OCI-LY7 (cell line): ENCODE results near the gene SLC16A3. TPM values are rescaled to one million over a fixed set of nuclear protein-coding genes. Genes with fewer than 3 reads are reported as not detected.

Source experiments
- BruUV-seq: library from RNA; stranded (reverse); fragments of 400-500 nt; replicated peaks from 2 replicates; lab custom pipeline; 2021; lab: Mats Ljungman, UMichigan
- CTCF ChIA-PET: fragments of 300-600 bp; sonication (Branson Sonifier 250); formaldehyde crosslinking; loops from one replicate; lab custom pipeline; 2022; ENCODE audit warnings: antibody characterized with exemption; ENCODE audit not compliant: unreplicated experiment; lab: Charles Lee
- POLR2A ChIA-PET: fragments of 300-600 bp; sonication (Branson Sonifier 250); formaldehyde crosslinking; loops from one replicate; lab custom pipeline; 2022; ENCODE audit warnings: antibody characterized with exemption; lab: Charles Lee
- DNase-seq: peaks from one replicate; pipeline ENCODE4 v3.0.0-alpha.2; 2015; ENCODE audit warnings: low spot score
- H2AFZ ChIP-seq: fragments of 200-600 bp; sonication (generic), shearing (Covaris generic); 2 replicates; pipeline ENCODE4 v1.6.1; 2014; ENCODE audit warnings: mild to moderate bottlenecking, antibody characterized with exemption, low read length, moderate library complexity
- H3K27ac ChIP-seq: fragments of 200-600 bp; sonication (generic); 2 replicates; pipeline ENCODE4 v1.5.1; 2014; ENCODE audit warnings: mixed run types, low read depth, mild to moderate bottlenecking, moderate library complexity, low read length, inconsistent platforms; ENCODE audit not compliant: poor library complexity, severe bottlenecking
- H3K36me3 ChIP-seq: fragments of 200-600 bp; sonication (generic); 2 replicates; pipeline ENCODE4 v1.6.1; 2014; ENCODE audit warnings: mild to moderate bottlenecking, antibody characterized with exemption, low read length, moderate library complexity, mixed read lengths; ENCODE audit not compliant: insufficient read depth
- H3K4me1 ChIP-seq: fragments of 200-600 bp; sonication (generic); 2 replicates; pipeline ENCODE4 v1.5.1; 2014; ENCODE audit warnings: mild to moderate bottlenecking, low read length; ENCODE audit not compliant: insufficient read depth, poor library complexity, severe bottlenecking
- H3K4me2 ChIP-seq: fragments of 200-600 bp; sonication (generic); 2 replicates; pipeline ENCODE4 v1.6.1; 2014; ENCODE audit warnings: mild to moderate bottlenecking, low read length
- H3K4me3 ChIP-seq: fragments of 200-600 bp; sonication (generic); 2 replicates; pipeline ENCODE4 v1.5.1; 2014; ENCODE audit warnings: mild to moderate bottlenecking, low read depth, low read length; ENCODE audit not compliant: poor library complexity, severe bottlenecking
- H3K79me2 ChIP-seq: fragments of 200-600 bp; sonication (generic); 2 replicates; pipeline ENCODE4 v1.6.1; 2016; ENCODE audit warnings: low read depth, mild to moderate bottlenecking, low read length, moderate library complexity, mixed read lengths; ENCODE audit not compliant: insufficient read depth
- H3K9me2 ChIP-seq: fragments of 200-600 bp; sonication (generic); 2 replicates; pipeline ENCODE4 v1.6.1; 2016; ENCODE audit warnings: mild to moderate bottlenecking, low read length, mixed read lengths; ENCODE audit not compliant: insufficient read depth
- H3K9me3 ChIP-seq: fragments of 200-600 bp; sonication (generic); 2 replicates; pipeline ENCODE4 v1.6.1; 2014; ENCODE audit warnings: mild to moderate bottlenecking, mixed run types, low read length, mixed read lengths
- H4K20me1 ChIP-seq: fragments of 200-600 bp; sonication (generic); 2 replicates; pipeline ENCODE4 v1.6.1; 2014; ENCODE audit warnings: mild to moderate bottlenecking, antibody characterized with exemption, low read length, moderate library complexity, mixed read lengths; ENCODE audit not compliant: insufficient read depth
- CTCF ChIP-seq: fragments of 200-600 bp; sonication (generic); conservative IDR thresholded peaks from 2 replicates; pipeline ENCODE4 v1.5.1; 2014; ENCODE audit warnings: mild to moderate bottlenecking, antibody characterized with exemption, low read length, moderate library complexity, mixed read lengths
- EZH2phosphoT487 ChIP-seq: fragments of 200-600 bp; sonication (generic); IDR thresholded peaks from 2 replicates; pipeline ENCODE4 v1.6.1; 2018; ENCODE audit warnings: low read depth, borderline replicate concordance, mild to moderate bottlenecking, mixed run types, antibody characterized with exemption, low read length, moderate library complexity, mixed read lengths
- intact Hi-C: fragments of 100-400 bp; cut with micrococcal nuclease; formaldehyde crosslinking; loops from one replicate; pipeline ENCODE4 v1.10.0; 2022; ENCODE audit not compliant: unreplicated experiment
- total RNA-seq, 2 experiments: library from RNA; depleted of rRNA in 1 of 2; stranded (reverse); fragments of >200 nt in 1 of 2; shearing (Covaris generic) in 1 of 2; gene quantifications; 2 replicates each; pipeline ENCODE4 v1.2.3, GENCODE V29; 2014 to 2022

Gene SLC16A3
- total RNA-seq, 2 experiments from 2014 or later: 21.6 to 55.0 TPM

- Histone ChIP-seq H3K4me1 (no peaks in the 10 kb centered on the region), H3K9me2 (no peaks in the 10 kb centered on the region), H3K4me3 (no peak overlapping the region), H2AFZ (no peak overlapping the region), H4K20me1 (no peaks in the 10 kb centered on the region), H3K27ac (no peak overlapping the region), H3K36me3 (peaks cover 66% of the 10 kb centered on the region), H3K9me3 (no peaks in the 10 kb centered on the region), H3K79me2 (no peaks in the 10 kb centered on the region), H3K4me2 (no peak overlapping the region)
- TSS peak; percentile 43 for BruUV-seq
- DNase-seq: no peak
- POLR2A ChIA-PET: no interaction called here
- CTCF ChIA-PET: no interaction called here
- intact Hi-C loops: no loop called here
- TF ChIP-seq EZH2phosphoT487: no peak
- no peak for TF ChIP-seq CTCF
Measured at GRCh38 chr17:82243648-82244412, 15.0 kb downstream of the SLC16A3 start.

GRCh38 chr17:82244413-82245133 is 15.7 kb downstream of the SLC16A3 start:
- Histone ChIP-seq H3K4me1 (no peaks in the 10 kb centered on the region), H3K36me3 (peaks cover 73% of the 10 kb centered on the region), H3K27ac (no peak overlapping the region), H3K9me3 (no peaks in the 10 kb centered on the region), H3K79me2 (no peaks in the 10 kb centered on the region), H4K20me1 (no peaks in the 10 kb centered on the region), H2AFZ (no peak overlapping the region), H3K4me3 (no peak overlapping the region), H3K4me2 (no peak overlapping the region), H3K9me2 (no peaks in the 10 kb centered on the region)
- TF ChIP-seq EZH2phosphoT487 (no peak), CTCF (peak; percentile 77)
- intact Hi-C loops: no loop called here
- ChIA-PET POLR2A (no interaction called here), CTCF (no interaction called here)
- no TSS peak for BruUV-seq
- DNase-seq: peak; percentile 29
